HepG2 (cell line): ENCODE measurements around the gene LINGO3. TPM values are rescaled to one million over a fixed set of nuclear protein-coding genes. Genes with fewer than 3 reads are reported as not detected.

Experiments
- ARNT ChIP-seq: fragments of 450-650 bp; IDR thresholded peaks from 2 replicates; pipeline ENCODE4 v1.6.1; 2017
- ATF7-NPFF ChIP-seq: sonication (generic); formaldehyde crosslinking; IDR thresholded peaks from 2 replicates; pipeline ENCODE4 v1.8.1; 2023; ENCODE audit warnings: mild to moderate bottlenecking, low read depth, missing genetic modification reagents, moderate library complexity
- CENPBD1 ChIP-seq: sonication (generic); formaldehyde crosslinking; IDR thresholded peaks from 2 replicates; pipeline ENCODE4 v1.8.0; 2022; ENCODE audit warnings: missing genetic modification reagents, low read depth, mild to moderate bottlenecking, borderline replicate concordance
- CENPX ChIP-seq: sonication (generic); formaldehyde crosslinking; IDR thresholded peaks from 2 replicates; pipeline ENCODE4 v1.9.0; 2021; ENCODE audit warnings: mild to moderate bottlenecking, missing genetic modification reagents, moderate library complexity
- CREB3 ChIP-seq: sonication (generic); formaldehyde crosslinking; IDR thresholded peaks from 2 replicates; pipeline ENCODE4 v1.5.0; 2020; ENCODE audit warnings: missing genetic modification reagents
- JARID2 ChIP-seq: sonication (generic); formaldehyde crosslinking; IDR thresholded peaks from 2 replicates; pipeline ENCODE4 v1.8.1; 2023; ENCODE audit warnings: missing genetic modification reagents, inconsistent platforms; ENCODE audit not compliant: insufficient replicate concordance
- MAF1 ChIP-seq: sonication (generic); formaldehyde crosslinking; IDR thresholded peaks from 2 replicates; pipeline ENCODE4 v1.5.0; 2020; ENCODE audit warnings: missing genetic modification reagents, borderline replicate concordance
- MAFG ChIP-seq: sonication (generic); formaldehyde crosslinking; IDR thresholded peaks from 2 replicates; pipeline ENCODE4 v1.5.1; 2020; ENCODE audit warnings: mild to moderate bottlenecking, missing genetic modification reagents
- NFATC3 ChIP-seq: sonication (generic); formaldehyde crosslinking; IDR thresholded peaks from 2 replicates; pipeline ENCODE4 v1.5.1; 2020; ENCODE audit warnings: mild to moderate bottlenecking, missing genetic modification reagents
- RFX3 ChIP-seq: IDR thresholded peaks from 2 replicates; pipeline ENCODE4 v1.6.1; 2016; ENCODE audit warnings: missing biosample characterization, missing genetic modification reagents
- SOX6 ChIP-seq, 2 experiments: fragments of 450-650 bp in 1 of 2; sonication (generic) in 1 of 2; formaldehyde crosslinking in 1 of 2; IDR thresholded peaks; 2 replicates each; pipeline versions ENCODE4 v1.4.0 to v1.6.1; 2017 to 2020; ENCODE audit warnings: antibody characterized with exemption in 1 of 2, mild to moderate bottlenecking in 1 of 2, missing genetic modification reagents in 1 of 2
- TP53 ChIP-seq: sonication (generic); formaldehyde crosslinking; conservative IDR thresholded peaks from 2 replicates; pipeline ENCODE4 v1.4.0; 2020; ENCODE audit warnings: missing genetic modification reagents
- ZBTB2 ChIP-seq: sonication (generic); formaldehyde crosslinking; IDR thresholded peaks from 2 replicates; pipeline ENCODE4 v1.8.0; 2022; ENCODE audit warnings: low read depth, missing genetic modification reagents
- ZBTB21 ChIP-seq: sonication (generic); formaldehyde crosslinking; IDR thresholded peaks from 2 replicates; pipeline ENCODE4 v1.4.0; 2020; ENCODE audit warnings: missing genetic modification reagents
- ZFP82 ChIP-seq: sonication (generic); formaldehyde crosslinking; IDR thresholded peaks from 2 replicates; pipeline ENCODE4 v1.5.1; 2020; ENCODE audit warnings: mild to moderate bottlenecking, missing genetic modification reagents, borderline replicate concordance
- ZNF264 ChIP-seq: sonication (generic); formaldehyde crosslinking; IDR thresholded peaks from 2 replicates; pipeline ENCODE4 v1.4.0; 2020; ENCODE audit warnings: missing genetic modification reagents
- ZNF446 ChIP-seq: sonication (generic); formaldehyde crosslinking; IDR thresholded peaks from 2 replicates; pipeline ENCODE4 v1.5.0; 2020; ENCODE audit warnings: mild to moderate bottlenecking, missing genetic modification reagents
- ZNF646 ChIP-seq: sonication (generic); formaldehyde crosslinking; IDR thresholded peaks from 2 replicates; pipeline ENCODE4 v1.9.0; 2021; ENCODE audit warnings: mild to moderate bottlenecking, missing genetic modification reagents
- ZNF709 ChIP-seq: sonication (generic); formaldehyde crosslinking; IDR thresholded peaks from 2 replicates; pipeline ENCODE4 v1.5.0; 2020; ENCODE audit warnings: mild to moderate bottlenecking, missing genetic modification reagents
- ZNF768 ChIP-seq: sonication (generic); formaldehyde crosslinking; IDR thresholded peaks from 2 replicates; pipeline ENCODE4 v1.4.0; 2020; ENCODE audit warnings: missing genetic modification reagents
- polyA plus RNA-seq, 8 experiments: library from polyadenylated mRNA; depleted of rRNA in 3 of 8; stranded (reverse) in 7 of 8; unstranded in 1 of 8; fragments of >200 nt; fragmentation: Illumina TruSeq in 4 of 8; extraction: Trizol in 4 of 8; gene quantifications; 2 replicates each; pipeline versions ENCODE4 v1.2.1 to v1.2.3, GENCODE V29; 2011 to 2016; ENCODE audit warnings: low read depth in 4 of 8, missing spikeins in 1 of 8, mixed read lengths in 1 of 8; ENCODE audit not compliant: insufficient read depth in 1 of 8
- total RNA-seq, 5 experiments: library from RNA; depleted of rRNA; stranded (reverse); fragments of >200 nt; fragmentation: Illumina TruSeq; extraction: Trizol; gene quantifications; 2 replicates each; pipeline ENCODE4 v1.2.3, GENCODE V29; 2016; ENCODE audit warnings: low read depth in 1 of 5

Gene LINGO3
- total and polyA plus RNA-seq, 2 of the 13 experiments (the other 11 are each of a cell fraction or from before 2014, with no cell fraction given): not detected

- TF ChIP-seq JARID2 (CRISPR knock-in tag) (peak; percentile 45), ZFP82 (CRISPR knock-in tag) (0 out of 2 replicates have a peak, but pooled peaks have one; percentile 45), ZNF264 (0 out of 2 replicates have a peak, but pooled peaks have one; percentile 63), RFX3 (CRISPR knock-in tag) (no peak), CREB3 (CRISPR knock-in tag) (no peak), ZNF446 (peak; percentile 16; the same call in 1 of the 2 replicates), ARNT (no peak), ZNF646 (CRISPR knock-in tag) (no peak), SOX6 (IDR thresholded peaks at IDR 0.05) (no peak), SOX6 (CRISPR knock-in tag; IDR thresholded peaks at IDR 0.05) (0 out of 2 replicates have a peak, but pooled peaks have one; percentile 67), ZNF709 (CRISPR knock-in tag) (0 out of 2 replicates have a peak, but pooled peaks have one; percentile 29), ZBTB2 (CRISPR knock-in tag) (peak; percentile 38; the same call in 1 of the 2 replicates), ATF7-NPFF (CRISPR knock-in tag) (0 out of 2 replicates have a peak, but pooled peaks have one; percentile 59), CENPX (CRISPR knock-in tag) (no peak), ZNF768 (CRISPR knock-in tag) (peak; percentile 56; the same call in 1 of the 2 replicates), MAFG (no peak), ZBTB21 (CRISPR knock-in tag) (no peak), CENPBD1 (CRISPR knock-in tag) (no peak), NFATC3 (CRISPR knock-in tag) (0 out of 2 replicates have a peak, but pooled peaks have one; percentile 42), TP53 (CRISPR knock-in tag) (no peak), MAF1 (CRISPR knock-in tag) (peak; percentile 53; the same call in 1 of the 2 replicates)
Observed at GRCh38 chr19:2273356-2274184, 34.4 kb downstream of the LINGO3 start (continued).
